ENCODE measurements around the gene ECM1.

Gene ECM1

DNA sequence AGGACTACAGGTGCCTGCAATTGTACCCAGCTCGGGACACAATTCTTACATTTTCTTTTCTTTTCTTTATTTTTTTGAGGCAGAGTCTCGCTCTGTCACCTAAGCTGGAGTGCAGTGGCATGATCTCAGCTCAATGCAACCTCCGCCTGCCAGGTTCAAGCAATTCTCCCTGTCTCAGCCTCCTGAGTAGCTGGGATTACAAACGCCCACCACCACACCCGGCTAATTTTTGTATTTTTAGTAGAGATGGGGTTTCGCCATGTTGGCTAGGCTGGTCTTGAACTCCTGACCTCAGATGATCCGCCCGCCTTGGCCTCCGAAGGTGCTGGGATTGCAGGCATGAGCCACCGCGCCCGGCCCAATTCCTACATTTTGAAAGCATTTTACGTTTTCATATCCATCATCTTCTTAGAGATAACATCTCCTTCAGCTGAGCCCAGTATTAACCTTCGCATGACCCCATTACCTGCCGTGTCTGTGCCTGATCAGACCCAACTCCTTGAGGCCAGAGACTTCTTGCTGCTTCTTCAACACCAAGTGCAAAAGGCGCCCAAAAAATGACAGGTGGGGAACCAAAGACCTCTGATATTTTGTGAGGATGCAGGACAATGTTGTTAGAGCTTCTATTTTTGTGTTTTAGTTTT is 38.5 kb downstream of the ECM1 start:
- no peak for DNase-seq

DNA sequence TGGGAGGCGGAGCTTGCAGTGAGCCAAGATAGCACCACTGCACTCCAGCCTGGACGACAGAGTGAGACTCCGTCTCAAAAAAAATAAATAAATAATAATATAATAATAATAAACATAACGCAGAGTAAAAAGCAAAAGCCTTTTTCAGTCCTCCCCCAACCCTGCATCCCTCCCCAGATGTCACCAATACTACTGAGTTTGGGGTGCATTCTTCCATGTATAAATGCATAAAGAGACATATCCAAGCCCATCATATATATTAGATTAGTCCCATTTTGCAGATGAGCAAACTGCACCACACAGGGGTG is 40.4 kb downstream of the ECM1 start:
- no peak for DNase-seq

DNA sequence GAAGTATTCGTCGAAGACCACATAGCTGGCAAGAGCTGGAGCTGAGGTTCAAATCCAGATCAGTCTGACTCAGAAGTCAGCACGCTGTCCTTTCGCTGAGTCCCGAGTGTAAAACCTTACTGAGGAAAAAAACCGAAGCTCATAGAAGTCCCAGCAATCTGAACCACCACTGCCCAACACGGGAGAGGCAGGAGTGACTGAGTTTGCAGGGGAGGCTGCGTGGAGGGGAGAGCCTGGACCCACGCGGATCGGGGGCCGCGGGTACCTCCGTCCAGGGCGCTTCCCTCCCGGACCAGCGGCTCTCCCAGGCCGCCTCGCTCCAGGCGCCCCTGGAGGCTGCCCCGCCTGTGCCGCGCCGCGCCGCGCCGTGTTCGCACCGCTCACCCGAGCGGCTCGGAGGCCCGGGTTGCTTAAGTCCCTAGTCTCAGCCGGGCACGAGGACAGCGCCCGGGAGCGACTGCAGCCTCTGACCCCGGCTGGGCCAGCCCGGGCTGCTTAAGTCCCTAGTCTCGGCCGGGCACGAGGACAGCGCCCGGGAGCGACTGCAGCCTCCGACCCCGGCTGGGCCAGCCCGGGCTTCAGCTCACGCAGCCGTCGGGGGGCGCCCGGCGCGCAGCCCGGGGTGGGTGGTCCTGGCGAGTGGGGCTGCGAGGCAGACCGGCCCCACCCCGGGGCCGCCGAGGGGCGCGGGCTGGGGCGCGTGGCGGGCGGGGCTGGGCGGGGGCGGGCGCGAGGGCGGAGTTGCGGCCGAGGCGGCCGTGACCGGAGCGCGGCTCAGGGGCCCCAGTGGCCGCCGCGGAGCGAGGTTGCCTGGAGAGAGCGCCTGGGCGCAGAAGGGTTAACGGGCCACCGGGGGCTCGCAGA is 41.0 kb downstream of the ECM1 start, which contains the start of gene ADAMTSL4:
Gene ADAMTSL4 (plus strand): TSS at position 777 of the 864 bp plus-strand sequence. CDS start 2,881 bp downstream, outside the sequence.
- no peak for DNase-seq

DNA sequence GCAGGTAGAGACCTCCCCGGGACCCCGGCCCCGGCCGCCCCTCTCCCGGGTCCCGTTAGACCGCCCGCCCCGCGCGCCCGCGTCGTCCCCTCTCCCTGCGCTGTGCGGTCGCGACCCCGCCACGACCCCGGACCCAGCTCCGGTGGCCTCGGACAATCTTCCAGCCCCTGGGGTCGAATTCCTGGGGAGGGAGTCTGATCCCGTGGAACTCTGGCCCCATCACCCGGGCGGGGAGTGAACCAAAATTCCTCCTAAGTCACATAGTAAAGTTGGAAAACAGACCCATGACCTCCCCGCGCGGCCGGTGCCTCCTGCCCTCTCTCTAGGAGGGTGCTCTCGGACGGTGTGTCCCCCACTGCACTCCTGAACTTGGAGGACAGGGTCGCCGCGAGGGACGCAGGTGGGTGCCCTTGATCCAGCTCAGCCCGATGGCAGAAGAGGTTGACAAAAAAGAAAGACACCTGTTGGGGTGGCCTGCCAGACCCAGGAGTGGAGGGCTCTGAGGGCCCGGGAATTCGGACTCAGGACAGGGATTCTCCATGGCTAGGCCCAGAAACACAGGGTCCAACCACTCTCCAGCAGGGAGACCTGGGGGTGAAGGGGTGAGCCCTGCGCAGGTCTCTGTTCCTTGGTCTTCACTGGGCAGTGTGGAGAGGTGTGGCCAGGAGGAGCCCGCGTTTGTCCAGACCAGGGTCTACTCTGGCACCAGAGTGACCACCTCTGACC is 41.8 kb downstream of the ECM1 start:
- DNase-seq: no peak

DNA sequence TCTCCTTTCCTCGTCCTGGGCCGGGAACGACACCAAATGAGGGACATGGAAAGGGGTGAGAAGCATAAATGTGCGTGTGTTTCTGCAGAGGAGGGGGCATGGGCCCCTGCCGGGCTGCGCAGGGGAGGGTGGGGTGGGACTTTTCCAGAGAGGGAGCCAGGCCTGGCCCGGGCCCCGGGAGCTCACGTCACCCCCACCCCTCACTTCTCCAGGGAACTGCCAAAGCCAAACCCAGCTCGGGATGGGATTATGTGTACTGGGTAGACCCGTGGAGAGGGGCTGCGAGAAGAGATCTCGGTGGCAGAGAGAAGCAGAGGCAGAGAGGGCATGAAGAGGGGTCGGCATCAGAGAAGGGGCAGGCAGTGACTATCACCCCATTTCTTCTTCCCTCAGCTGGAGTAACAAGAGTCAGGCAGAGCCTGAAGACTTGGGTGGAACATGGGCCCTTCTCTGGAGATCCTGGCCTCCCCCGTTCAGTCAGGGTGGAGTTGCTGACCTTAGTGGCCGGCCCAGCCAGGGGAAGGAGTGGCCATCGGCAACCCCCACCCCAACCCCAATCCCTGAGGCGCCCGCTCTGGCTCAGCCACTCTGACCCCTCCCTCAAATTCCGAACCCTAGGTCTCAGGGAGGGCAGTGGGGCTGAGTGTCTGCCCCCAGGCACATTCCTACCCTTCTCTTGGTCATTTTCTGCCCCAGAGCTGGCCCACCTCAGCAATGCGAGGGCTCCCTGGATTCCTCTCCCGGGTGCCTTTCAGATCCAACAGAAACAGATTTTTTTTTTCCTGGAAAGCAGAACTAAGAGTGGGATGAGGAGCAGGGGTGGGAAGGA is 42.5 kb downstream of the ECM1 start:
- DNase-seq: no peak

DNA sequence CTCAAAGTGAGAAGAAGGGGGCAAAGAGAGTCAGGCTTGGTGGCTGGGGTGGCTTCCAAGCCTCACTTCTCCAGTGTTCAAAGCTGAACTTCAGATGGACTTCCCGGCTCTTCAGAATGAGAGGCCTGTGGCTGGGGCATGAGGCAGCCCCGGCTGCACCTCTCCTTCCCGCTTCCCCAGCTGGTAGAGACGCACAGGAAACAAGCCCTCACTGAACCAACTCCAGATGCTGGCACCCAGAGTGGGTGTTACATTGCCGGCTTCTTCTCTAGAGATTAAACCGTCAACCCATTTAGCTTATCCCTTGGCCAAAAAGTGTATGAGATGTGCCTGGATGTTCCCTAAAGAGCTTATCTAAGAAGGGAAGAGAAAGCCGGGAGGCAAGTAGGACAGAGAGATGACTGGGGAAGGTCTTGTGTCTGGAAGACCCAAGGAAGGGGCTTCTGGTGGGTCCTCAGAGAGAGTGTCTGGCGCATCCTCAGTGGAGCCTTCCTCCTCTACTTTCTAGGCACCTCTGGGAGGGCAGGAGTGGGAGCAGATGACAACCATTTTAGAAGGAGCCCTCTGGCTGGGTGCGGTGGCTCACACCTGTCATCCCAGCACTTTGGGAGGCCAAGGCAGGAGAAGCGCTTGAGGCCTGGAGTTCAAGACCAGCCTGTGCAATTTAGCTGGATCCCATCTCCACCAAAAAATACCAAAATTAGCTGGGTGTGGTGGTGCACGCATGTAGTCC is 43.3 kb downstream of the ECM1 start:
- no peak for DNase-seq

DNA sequence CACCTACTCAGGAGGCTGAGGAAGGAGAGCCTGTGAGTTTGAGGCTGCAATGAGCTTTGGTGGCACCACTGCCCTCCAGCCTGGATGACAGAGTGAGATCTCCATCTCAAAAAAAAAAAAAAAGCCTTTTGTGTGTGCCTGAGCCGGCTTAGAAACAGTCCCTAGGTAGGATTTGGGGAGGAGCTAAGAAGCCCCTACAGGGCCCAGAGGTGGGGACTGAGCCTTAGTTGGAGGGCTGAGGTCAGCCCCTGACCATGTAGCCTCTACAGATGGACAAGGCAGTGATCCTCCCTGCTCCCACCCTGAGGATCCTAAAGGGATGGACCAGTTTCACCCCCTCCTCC is 43.8 kb downstream of the ECM1 start:
- DNase-seq: no peak

DNA sequence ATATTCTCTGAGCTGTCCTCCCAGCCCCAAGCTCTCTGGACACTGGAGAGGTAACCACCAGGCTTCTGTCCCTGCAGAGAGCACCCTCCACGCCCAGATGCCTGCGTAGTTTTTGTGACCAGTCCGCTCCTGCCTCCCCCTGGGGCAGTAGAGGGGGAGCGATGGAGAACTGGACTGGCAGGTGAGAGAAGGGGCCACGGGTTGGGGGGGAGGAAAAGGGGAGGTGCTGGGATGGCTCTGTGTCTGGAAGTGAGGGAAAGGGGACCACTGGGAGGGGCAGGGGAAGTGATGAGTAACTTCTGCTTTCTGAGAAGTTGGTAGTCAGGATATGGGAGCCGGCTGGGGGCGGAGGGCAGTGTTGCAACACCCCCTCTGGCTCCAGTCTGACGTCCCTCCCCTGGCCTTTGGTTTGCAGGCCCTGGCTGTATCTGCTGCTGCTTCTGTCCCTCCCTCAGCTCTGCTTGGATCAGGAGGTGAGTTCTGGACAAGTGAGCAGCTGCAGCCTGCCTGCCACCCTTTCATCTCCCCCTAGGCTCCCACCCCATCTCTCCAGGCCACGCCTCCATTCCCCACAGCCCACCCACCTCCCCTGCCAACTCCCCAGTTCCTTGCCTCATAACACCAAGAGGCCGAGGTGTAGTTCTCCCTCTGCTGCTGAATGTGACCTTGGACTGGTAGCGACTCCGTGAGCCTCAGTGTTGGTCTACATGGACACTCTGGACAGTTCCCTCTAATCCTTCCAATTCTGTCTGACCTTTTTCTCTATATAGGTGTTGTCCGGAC is 44.4 kb downstream of the ECM1 start:
- DNase-seq: no peak

DNA sequence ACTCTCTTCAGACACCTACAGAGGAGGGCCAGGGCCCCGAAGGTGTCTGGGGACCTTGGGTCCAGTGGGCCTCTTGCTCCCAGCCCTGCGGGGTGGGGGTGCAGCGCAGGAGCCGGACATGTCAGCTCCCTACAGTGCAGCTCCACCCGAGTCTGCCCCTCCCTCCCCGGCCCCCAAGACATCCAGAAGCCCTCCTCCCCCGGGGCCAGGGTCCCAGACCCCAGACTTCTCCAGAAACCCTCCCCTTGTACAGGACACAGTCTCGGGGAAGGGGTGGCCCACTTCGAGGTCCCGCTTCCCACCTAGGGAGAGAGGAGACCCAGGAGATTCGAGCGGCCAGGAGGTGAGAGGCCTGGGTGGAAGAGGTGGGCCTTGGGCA is 45.0 kb downstream of the ECM1 start:
- DNase-seq: no peak

DNA sequence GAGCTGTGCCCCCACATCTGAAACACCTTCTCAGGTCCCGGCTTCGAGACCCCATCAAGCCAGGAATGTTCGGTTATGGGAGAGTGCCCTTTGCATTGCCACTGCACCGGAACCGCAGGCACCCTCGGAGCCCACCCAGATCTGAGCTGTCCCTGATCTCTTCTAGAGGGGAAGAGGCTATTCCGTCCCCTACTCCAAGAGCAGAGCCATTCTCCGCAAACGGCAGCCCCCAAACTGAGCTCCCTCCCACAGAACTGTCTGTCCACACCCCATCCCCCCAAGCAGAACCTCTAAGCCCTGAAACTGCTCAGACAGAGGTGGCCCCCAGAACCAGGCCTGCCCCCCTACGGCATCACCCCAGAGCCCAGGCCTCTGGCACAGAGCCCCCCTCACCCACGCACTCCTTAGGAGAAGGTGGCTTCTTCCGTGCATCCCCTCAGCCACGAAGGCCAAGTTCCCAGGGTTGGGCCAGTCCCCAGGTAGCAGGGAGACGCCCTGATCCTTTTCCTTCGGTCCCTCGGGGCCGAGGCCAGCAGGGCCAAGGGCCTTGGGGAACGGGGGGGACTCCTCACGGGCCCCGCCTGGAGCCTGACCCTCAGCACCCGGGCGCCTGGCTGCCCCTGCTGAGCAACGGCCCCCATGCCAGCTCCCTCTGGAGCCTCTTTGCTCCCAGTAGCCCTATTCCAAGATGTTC is 45.6 kb downstream of the ECM1 start:
- DNase-seq: no peak

DNA sequence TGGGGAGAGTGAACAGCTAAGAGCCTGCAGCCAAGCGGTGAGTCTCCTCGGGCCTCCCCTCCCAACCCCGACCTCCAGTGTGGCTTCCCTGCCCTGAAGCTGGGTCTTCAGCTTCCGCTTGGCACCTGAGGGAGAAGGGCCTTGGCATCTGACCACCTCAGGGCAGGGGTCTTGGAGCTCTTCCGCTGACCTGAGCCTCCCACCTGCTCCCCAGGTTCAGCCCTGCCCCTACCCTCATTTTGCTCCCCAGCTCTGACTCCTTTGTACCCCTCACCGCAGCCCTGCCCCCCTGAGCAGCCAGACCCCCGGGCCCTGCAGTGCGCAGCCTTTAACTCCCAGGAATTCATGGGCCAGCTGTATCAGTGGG is 46.2 kb downstream of the ECM1 start:
- DNase-seq: no peak

DNA sequence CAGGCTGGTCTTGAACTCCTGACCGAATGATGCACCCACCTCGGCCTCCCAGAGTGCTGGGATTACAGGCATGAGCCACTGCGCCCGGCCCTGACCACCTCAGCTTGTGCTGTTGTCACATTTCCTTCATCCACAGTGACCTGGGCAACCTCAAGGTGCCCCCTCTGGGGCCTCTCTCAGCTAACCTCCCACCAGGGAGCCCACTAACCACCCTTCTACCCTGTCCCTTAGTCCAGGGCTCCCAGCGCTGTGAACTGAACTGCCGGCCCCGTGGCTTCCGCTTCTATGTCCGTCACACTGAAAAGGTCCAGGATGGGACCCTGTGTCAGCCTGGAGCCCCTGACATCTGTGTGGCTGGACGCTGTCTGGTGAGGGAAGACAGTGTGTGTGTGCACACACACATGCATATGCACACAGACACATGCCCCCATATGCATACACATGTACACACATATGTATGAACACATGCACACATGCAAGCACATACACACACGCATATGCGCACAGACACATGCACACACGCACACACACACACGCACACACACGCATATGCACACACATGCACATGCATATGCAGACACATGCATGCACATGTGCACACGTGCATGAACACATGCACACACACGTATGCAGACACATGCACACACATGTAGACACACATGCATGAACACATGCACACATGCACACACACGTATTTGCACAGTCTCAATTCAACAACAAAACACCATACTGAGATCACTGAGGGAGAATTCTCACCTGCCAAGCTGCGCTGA is 47.5 kb downstream of the ECM1 start:
- no peak for DNase-seq

DNA sequence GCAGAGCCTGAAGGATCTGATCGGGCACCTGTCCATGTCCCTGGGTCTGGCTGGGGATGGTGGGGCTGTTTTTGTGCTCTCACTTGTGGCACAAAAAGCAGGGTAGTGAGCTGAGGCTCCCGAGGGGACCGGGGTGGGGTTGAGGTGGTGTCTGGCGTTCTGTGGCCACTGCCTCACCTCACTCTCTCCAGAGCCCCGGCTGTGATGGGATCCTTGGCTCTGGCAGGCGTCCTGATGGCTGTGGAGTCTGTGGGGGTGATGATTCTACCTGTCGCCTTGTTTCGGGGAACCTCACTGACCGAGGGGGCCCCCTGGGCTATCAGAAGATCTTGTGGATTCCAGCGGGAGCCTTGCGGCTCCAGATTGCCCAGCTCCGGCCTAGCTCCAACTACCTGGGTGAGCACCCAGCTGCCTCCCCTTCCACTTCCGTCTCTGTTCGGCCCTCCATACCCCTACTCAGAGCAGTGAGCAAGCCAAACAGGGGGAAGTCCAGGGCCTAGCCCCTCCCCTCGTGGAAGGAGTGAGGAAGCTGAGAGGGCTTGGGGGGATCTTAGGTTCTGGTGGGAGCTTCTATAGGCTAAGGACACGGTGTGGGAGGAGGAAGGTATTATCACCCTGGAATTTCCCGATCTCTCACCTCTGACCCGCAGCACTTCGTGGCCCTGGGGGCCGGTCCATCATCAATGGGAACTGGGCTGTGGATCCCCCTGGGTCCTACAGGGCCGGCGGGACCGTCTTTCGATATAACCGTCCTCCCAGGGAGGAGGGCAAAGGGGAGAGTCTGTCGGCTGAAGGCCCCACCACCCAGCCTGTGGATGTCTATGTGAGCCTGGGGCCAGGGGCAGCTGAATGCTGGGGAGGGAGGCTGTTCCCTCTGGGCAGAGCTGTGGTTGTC is 48.3 kb downstream of the ECM1 start:
- DNase-seq: no peak

DNA sequence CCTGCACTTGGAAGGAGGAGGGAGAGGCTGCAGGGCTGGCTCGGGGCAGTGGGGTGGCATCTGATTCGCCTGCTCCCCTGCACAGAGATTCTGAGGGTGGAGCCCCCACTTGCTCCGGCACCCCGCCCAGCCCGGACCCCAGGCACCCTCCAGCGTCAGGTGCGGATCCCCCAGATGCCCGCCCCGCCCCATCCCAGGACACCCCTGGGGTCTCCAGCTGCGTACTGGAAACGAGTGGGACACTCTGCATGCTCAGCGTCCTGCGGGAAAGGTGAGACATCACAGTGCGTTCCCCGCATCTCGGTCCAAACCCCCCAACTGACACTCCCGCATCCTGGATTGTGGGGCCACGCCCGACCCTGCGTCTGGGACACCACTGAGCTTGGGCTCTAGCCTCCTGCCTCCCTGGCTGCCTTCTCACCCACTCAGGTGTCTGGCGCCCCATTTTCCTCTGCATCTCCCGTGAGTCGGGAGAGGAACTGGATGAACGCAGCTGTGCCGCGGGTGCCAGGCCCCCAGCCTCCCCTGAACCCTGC is 49.2 kb downstream of the ECM1 start:
- DNase-seq: no peak

DNA sequence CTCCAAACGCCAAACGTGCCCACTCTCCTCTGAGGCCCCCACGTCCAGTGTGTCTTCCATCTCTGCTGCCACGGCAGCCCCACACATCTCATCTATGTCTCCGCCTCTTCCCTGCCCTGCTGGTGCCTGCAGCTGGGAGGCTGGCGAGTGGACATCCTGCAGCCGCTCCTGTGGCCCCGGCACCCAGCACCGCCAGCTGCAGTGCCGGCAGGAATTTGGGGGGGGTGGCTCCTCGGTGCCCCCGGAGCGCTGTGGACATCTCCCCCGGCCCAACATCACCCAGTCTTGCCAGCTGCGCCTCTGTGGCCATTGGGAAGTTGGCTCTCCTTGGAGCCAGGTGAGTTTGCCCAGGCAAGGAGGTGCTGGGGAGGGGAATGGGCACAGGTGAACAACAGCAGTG is 49.9 kb downstream of the ECM1 start:
- no peak for DNase-seq

DNA sequence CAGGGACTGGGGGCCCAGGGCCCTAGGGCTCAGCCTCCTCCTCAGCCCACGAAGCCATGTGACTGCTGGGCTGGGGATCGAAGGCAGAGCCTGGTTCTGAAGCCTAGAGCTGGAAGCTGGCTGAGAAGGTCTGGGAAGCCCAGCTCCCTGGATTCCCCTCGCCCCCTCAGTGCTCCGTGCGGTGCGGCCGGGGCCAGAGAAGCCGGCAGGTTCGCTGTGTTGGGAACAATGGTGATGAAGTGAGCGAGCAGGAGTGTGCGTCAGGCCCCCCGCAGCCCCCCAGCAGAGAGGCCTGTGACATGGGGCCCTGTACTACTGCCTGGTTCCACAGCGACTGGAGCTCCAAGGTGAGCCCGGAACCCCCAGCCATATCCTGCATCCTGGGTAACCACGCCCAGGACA is 50.4 kb downstream of the ECM1 start:
- DNase-seq: no peak

DNA sequence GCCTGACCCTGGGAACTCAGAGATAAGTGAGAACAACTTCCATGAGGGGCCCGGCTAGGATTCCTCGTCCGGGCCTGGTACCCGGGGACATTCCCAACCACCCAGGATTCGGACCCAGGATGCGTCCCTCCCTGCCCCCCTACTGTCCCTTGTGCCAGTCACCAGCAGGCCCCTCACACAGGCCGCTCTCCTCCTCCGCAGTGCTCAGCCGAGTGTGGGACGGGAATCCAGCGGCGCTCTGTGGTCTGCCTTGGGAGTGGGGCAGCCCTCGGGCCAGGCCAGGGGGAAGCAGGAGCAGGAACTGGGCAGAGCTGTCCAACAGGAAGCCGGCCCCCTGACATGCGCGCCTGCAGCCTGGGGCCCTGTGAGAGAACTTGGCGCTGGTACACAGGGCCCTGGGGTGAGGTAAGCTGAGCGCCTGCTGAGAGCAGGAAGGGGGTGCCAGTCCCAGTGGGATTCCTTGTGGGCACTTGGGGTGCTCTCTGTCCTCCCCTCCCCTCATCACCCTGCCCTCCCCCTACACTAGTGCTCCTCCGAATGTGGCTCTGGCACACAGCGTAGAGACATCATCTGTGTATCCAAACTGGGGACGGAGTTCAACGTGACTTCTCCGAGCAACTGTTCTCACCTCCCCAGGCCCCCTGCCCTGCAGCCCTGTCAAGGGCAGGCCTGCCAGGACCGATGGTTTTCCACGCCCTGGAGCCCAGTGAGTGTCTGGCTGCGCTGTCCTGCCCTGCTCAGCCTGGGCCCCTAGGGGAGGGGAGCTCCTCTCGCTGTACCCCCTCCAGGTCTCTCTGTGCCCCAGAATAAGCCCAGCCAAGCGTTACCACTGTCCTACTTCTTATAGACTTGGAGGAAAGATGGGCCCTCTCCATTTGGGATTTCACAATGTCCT is 51.1 kb downstream of the ECM1 start:
- DNase-seq: no peak

DNA sequence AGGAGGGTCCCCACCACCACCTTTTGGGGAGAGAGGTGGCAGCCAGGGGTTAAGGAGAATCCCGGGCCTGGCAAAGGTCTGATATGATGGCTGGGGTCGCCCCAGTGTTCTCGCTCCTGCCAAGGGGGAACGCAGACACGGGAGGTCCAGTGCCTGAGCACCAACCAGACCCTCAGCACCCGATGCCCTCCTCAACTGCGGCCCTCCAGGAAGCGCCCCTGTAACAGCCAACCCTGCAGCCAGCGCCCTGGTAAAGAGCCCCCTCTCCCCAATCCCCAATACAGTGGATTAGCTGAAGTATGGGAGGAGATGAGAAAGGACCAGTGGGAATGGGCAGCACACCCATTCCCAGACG is 51.7 kb downstream of the ECM1 start:
- no peak for DNase-seq
